AG08395 (cell line): ENCODE results near the gene PKMYT1.

Experiments
- DNase-seq: peaks from one replicate; pipeline ENCODE4 v3.0.0; 2012; ENCODE audit warnings: mixed read lengths, low spot score

Gene PKMYT1

DNA sequence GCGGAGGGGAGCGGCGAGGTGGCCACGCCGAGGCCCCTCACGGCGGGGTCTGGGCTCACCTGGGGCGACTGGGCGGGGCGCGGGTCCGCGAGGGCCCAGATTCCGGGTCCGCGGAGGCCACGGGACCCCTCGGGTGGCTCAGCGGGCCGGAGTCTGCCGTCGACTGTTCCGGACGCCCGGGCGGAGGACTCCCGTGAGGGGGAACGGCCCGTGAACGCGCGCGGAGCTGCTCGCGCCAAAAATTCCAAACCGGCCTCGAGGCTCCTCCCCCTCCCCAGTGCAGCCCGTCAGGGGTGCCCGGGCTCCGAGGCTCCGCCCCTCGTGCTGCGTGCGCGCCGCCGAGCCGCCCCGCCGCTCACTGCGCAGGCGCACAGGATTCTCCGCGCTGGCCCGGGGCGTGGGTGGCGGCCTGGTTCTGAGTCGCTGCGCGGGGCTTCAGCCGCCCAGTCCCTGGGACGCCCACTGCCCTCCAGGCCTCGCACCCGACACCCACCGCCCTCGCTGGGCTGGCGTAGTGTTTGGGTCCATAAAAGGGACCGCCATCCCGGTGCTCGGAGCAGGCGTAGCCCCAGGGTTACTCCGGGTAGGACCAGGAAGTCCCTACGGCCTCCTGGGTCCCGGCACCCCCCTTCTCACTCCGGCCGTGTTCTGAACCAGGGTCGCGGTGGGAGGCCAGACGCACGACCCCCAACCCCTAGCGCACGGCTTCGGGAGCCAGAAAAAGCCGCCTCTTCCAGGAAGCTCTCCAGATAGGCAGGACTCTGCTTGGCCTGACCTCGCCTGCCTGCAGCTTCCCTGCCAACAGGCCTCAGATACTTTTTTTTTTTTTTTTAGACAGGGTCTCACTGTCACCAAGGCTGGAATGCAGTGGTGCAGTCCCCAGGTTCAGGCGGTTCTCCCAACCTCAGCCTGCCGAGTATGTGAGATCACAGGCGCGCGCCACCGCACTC, at the start of gene PKMYT1:
Gene PKMYT1 (minus strand): TSS at position 220 of the 950 bp plus-strand sequence. CDS start 789 bp downstream, outside the sequence.
- peak; percentile 100 for DNase-seq

DNA sequence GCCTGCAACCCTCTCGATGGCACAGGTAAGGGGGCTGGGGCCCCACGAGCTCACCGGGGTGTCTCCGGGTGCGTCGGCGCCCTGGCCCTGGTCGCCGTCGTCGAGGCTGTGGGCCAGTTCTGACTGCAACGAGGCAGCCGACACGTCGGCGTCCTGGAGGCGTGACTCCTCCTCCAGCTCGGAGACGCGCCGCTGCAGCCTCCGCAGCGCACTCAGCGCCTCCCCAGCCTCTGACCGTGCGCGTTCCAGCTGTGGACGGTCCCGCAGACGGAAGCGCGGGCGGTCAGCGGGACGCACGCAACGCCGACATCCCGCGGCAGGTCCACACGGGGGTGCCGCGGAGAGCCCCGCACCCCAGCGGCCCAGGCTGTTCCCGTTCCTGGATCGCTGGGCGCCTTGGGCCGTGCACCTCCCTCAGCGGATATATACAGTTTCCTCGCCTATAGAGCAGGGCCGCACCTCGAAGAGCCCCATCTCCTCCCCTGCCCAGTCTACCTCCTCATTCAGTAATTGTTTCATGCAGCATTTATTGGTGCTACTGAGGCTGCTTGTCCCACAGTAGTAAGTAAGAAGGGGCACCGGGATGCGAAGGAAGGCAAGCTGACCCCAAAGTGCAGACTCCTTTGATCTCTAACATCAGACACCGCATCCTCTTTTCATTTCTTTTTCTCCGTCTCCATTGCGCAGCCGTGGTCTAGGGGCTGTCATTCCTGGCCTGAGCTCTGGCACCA, 49.4 kb upstream of the PKMYT1 start:
- DNase-seq: peak; percentile 53

DNA sequence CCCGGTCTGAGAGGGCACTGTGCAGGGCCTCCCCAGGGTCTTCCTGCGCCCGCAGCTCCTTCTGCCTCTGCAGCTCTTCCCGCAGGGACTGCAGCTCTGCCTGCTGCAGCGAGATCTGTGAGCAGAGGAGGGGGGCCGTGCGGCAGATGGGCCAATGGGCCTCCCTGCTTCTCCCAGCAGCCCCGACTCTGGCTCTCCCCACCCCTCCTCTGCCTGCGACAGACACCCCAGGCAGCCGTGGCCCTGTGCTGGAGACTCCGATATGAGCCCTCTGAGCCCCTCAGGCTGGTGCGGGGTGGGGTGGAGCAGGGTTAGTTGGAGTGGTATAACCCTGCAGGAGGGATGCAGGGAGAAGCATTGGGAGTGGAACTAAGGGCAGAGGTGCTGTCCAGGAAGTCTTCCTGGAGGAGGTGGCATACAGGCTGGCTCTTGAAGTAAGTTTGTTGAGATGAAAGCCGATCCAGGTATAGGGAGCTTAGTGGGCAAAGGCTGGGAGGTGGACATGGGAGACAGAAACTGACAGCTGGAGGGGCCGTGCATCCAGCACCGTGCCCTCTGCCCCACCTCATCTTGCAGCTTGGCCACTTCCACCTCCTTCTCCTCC, 48.6 kb upstream of the PKMYT1 start:
- no peak for DNase-seq

- peak; percentile 63 for DNase-seq
Measured at GRCh38 chr16:3027983-3028715, 47.9 kb upstream of the PKMYT1 start.

GRCh38 chr16:3027489-3027795, 47.2 kb upstream of the PKMYT1 start:
- no peak for DNase-seq

DNA sequence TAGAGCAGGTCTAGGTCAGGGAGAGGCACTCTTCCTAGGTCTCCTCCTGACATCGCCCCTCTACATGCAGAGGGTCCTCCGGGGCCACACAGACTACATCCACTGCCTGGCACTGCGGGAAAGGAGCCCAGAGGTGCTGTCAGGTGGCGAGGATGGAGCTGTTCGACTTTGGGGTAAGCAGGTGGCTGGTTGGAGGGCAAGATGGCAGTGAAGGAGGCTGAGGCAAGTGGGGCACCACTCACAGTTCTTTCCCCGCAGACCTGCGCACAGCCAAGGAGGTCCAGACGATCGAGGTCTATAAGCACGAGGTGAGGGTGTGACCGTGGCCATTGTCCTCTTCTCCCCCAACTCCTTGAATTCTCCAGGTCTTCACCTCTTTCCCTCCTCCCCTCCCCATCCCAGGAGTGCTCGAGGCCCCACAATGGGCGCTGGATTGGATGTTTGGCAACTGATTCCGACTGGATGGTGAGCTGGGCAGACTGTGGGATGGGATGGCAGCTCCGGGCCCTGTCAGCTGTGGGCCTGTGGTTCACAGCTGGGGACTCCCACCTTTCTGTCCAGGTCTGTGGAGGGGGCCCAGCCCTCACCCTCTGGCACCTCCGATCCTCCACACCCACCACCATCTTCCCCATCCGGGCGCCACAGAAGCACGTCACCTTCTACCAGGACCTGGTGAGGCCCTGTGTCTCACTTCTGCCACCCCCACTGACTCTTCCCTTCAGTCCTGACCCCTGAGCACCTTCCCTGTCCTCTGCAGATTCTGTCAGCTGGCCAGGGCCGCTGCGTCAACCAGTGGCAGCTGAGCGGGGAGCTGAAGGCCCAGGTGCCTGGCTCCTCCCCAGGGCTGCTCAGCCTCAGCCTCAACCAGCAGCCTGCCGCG, 46.6 kb upstream of the PKMYT1 start:
- no peak for DNase-seq

DNA sequence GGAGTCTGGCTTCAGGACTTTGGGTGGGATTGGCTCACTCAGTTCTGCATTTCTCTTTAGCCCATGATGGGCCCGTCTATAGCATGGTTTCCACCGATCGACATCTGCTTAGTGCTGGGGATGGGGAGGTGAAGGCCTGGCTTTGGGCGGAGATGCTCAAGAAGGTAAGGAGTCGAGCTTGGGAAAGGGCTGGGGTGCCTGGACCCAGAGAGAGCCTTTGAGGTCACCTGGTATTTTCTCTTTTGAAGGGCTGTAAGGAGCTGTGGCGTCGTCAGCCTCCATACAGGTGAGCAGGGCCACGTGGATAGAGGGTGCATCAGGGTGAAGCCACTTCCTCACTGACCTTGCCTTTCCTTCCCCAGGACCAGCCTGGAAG, 45.7 kb upstream of the PKMYT1 start:
- DNase-seq: no peak

DNA sequence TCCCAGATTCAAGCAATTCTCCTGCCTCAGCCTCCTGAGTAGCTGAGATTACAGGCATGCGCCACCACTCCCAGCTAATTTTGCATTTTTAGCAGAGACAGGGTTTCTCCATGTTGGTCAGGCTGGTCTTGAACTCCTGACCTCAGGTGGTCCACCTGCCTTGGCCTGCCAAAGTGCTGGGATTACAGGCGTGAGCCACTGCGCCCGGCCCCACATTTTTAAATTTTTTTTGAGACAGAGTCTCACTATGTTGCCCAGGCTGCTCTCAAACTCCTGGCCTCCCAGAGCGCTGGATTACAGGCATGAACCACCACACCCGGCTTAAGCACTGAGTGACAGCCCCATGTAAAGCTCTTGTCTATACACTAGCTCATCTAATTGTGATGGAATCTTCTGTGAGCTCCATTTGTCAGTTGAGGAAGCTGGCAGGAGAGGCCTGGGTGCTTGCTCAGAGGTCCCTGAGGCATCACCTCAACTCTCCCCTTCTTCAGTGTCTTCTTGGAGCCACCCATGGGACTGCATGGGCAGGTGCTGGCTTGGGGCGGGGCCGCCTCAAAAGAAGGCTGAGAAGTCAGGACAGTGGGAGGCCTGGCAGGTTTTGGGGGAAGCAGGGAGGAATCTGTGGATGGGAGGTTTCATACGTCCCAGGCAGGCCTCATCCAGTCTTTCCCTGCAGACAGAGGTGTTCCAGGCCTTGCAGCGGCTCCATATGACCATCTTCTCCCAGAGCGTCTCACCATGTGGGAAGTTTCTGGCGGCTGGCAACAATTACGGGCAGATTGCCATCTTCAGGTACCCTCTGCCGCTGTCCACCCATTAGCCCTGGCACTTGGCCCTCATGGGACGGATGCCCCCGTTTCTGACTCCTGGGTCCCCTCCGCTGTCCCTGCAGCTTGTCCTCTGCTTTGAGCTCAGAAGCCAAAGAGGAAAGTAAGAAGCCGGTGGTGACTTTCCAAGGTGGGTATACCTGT, 45.1 kb upstream of the PKMYT1 start:
- DNase-seq: no peak

GRCh38 chr16:3023669-3024478, 43.6 kb upstream of the PKMYT1 start, which contains the start of the genes HCFC1R1 and THOC6:
Gene HCFC1R1, minus strand, starts transcription at chr16:3023942. Its CDS starts 1 bp downstream, at chr16:3023941.
Gene THOC6, plus strand, starts transcription at chr16:3024035. Its CDS starts 292 bp downstream, at chr16:3024327.
- DNase-seq: peak; percentile 79

- DNase-seq: peak; percentile 64
Measured at GRCh38 chr16:3023415-3023668, 43.1 kb upstream of the PKMYT1 start.

DNA sequence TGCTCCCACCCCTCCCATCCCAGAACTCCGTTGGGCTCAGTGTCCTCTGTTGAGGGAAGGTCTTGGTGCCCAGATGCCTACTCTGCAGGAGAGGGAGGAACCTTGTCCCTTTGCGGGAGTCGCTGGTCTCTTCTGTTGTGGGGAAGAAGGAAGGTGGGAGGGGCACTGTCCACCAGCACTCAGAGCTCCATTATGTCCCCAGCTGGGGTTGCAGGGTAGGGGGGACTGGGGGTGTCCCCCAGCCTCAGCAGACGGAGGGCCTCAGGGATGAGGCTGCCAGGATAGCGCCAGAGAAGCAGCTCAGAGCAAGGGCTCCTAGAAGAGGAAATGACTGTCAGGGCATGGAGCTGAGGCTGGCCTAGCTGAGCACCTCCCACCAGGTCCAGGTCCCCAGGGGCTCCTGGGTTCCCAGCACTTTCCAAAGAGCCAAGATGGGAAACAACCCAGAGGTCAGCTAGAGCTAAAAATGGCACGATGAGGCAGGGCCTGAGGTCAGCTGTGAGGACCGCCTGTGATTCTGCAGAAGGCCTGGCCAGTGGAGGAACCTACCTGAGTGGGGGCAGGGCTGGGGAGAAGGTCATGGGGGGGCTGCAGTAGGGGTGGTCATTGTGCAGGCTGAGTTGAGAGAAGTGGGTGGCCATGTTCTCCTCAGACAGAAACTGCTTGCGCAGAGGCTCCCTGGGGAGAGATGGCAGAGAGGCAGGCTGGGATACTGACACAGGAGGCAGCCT, 42.6 kb upstream of the PKMYT1 start:
- DNase-seq: peak; percentile 19

DNA sequence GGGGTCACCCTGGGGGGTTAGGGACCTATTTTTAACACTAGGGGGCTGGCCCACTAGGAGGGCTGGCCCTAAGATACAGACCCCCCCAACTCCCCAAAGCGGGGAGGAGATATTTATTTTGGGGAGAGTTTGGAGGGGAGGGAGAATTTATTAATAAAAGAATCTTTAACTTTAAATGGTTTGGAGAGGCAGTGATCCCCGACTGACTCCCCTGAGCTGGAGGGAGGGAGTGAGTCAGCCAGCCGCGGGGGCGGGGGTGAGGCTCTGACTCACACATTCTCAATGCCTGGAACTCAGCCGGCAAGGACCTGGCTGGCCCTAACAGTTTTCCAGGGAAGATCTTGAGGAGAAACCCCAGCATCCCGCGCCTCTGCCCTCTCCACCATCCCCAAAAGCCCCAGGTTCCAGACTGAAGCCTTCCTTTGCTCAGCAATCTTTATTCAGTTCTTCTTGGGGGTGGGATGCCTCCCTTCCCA, 42.0 kb upstream of the PKMYT1 start:
- peak; percentile 89 for DNase-seq

- DNase-seq: peak; percentile 78
Measured at GRCh38 chr16:3021449-3022207, 41.4 kb upstream of the PKMYT1 start.

- peak; percentile 95 for DNase-seq
Measured at GRCh38 chr16:3020604-3021448, 40.6 kb upstream of the PKMYT1 start.

- DNase-seq: peak; percentile 91
Measured at GRCh38 chr16:3020247-3020603, 40.0 kb upstream of the PKMYT1 start, which contains the start of gene TNFRSF12A. Gene TNFRSF12A, plus strand, starts transcription at chr16:3020368. Its CDS starts 30 bp downstream, at chr16:3020398.

GRCh38 chr16:3019594-3020246, 39.5 kb upstream of the PKMYT1 start:
- no peak for DNase-seq
